Fibroblast of mammary gland (primary cell): ENCODE measurements around the gene PLXNA4.

Source experiments
- DNase-seq: peaks from one replicate; pipeline ENCODE4 v3.0.0-alpha.2; 2010; ENCODE audit warnings: low read depth
- H3K4me3 ChIP-seq: 2 replicates; pipeline ENCODE4 v1.5.1; 2011; ENCODE audit warnings: low read depth, mild to moderate bottlenecking, low read length, moderate library complexity; ENCODE audit not compliant: control insufficient read depth
- CTCF ChIP-seq: conservative IDR thresholded peaks from 2 replicates; pipeline ENCODE4 v1.5.1; 2011; ENCODE audit warnings: low read depth, low read length, inconsistent platforms; ENCODE audit not compliant: control insufficient read depth, insufficient read depth

The PLXNA4 gene

GRCh38 chr7:132560825-132561529, 15.3 kb downstream of the PLXNA4 start:
- no peak for TF ChIP-seq CTCF
- no peak overlapping the region for H3K4me3 ChIP-seq
- no peak for DNase-seq

- TF ChIP-seq CTCF = no peak
- no peak overlapping the region for H3K4me3 ChIP-seq
- no peak for DNase-seq
These were observed 16.2 kb downstream of the PLXNA4 start for GRCh38 chr7:132560105-132560504.

GRCh38 chr7:132558815-132559214, 17.5 kb downstream of the PLXNA4 start:
- DNase-seq = no peak
- no peak overlapping the region for H3K4me3 ChIP-seq
- TF ChIP-seq CTCF = no peak

- DNase-seq = peak; percentile 29
- peak; percentile 10 for TF ChIP-seq CTCF
These were observed 18.7 kb downstream of the PLXNA4 start for GRCh38 chr7:132557489-132558044.

GRCh38 chr7:132554446-132554845, 21.8 kb downstream of the PLXNA4 start:
- DNase-seq = no peak
- no peak overlapping the region for H3K4me3 ChIP-seq
- no peak for TF ChIP-seq CTCF

More at GRCh38 chr7:132557489-132558044, 18.7 kb downstream of the PLXNA4 start:
- no peak overlapping the region for H3K4me3 ChIP-seq

GRCh38 chr7:132553031-132553430, 23.2 kb downstream of the PLXNA4 start:
- DNase-seq = no peak
- H3K4me3 ChIP-seq = no peak overlapping the region
- TF ChIP-seq CTCF = no peak
